GM04504 (cell line): ENCODE measurements around the gene ZNF195.
"Not testable (repeated sequence)": the region's sequence is repeated elsewhere in the genome, so short reads cannot be mapped to it uniquely, and the experiment has no call there.

Experiments
- DNase-seq: peaks from one replicate; pipeline ENCODE4 v3.0.0-alpha.2; 2012; ENCODE audit warnings: low read depth

ZNF195 gene

DNA sequence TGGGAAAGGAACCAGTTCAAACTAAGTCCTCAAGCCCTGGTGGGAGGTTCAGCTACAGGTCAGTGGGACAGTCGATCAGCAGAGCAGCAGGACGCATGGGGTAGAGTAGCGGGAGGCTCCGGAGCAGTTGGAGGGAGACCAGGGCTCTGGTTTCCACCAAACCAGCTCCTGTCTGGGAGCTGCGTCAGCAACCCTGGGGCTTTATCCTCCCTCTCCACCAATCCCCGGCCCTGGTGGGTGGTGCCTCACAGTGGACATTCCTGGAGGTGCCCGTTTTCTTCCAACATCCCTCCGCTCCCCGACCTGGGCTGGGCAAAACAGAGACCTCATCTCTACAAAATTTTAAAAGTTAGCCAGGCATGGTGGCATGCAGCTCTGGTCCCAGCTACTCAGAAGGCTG is 32.4 kb downstream of the ZNF195 start:
- no peak for DNase-seq

DNA sequence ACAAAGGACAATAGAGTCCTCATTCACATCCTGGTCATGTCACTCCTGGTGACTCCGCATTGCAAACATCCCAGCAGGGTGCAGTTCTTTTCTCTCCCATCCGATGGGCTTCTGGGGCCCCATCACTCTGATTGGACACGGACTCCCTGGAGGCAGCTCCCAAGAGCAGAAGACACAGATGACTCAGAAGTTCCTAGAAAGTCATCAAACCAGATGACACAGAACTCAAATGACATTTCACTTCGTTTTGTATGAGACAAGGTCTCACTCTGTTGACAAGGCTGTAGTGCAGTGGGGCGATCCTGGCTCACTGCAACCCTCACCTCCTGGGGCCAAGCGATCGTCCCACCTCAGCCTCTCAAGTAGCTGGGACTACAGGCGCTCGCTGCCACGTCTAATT is 33.2 kb downstream of the ZNF195 start:
- DNase-seq = no peak

DNA sequence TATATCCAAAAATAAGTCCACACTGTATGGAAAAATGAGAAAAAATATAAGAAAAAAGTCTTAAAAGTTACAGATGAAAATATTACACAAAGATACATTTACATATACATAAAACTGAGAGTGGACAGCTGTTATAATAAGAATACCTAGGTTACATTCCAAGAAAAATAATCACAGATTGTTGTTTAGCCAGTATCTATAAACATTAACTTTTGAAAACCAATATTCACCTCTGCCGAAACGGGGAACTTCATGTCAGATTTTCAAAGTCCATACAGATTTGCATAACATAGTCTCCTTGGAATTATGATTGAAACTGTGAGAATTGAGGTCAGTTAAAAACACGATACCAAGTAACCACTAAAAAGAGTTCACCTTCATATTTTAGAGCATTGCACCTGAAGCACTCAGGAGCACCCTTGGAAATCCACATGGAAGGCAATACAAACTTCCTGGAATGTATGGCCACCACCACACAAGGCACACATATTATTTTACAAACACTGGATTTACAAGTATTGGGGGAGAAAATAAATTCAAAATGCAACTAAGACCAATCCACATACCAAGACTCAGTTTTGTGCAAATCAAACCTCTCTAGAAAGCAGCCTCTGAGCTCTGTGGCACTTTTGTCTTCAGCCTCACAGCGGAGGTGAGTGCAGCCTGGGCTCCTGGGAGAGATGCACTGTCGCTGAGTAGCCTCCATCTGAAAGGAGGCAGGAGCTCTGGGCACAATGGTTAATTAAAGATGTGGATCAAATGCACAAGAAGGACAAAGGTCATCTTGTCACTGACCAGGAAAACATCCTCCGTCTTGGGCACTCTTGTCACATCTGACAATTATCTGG is 34.4 kb downstream of the ZNF195 start:
- DNase-seq = no peak

DNA sequence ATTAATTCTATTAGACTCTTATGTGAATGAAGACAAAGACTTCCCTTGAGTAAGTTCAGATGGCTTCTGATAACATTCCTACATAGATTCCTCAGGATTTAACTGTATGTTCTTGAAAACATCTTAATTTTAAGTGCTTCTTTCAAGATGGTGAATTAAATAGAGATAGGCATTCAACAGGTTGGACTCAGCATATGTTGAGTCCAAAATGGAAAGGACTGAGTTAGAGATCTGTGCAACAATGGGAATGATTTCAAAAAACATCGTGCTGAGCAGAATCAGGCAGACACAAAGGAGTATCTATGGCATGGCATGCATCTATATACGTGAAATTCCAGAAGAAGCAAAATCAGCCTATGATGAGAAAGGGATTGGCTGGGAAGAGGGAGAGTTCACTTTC is 36.2 kb downstream of the ZNF195 start:
- no peak for DNase-seq

DNA sequence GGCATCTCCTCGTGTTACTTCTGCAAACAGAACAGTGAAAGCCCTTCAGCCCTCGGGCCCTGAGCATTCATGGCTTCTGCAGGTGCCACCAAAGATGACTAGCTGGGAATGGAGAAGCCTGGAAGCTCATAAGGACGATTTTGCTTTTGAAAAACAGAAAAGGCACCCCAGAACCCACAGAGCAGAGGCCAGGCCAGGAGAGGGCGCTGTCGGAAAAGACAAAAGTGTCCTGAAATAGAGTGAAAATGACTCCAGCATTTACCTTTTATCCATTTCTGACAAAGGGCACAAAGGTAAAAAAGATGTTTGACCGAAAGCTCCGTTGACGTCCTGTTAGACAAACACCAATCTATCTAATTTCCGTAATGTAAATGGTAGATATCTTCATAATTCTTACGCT is 37.6 kb downstream of the ZNF195 start:
- DNase-seq = peak; percentile 1

DNA sequence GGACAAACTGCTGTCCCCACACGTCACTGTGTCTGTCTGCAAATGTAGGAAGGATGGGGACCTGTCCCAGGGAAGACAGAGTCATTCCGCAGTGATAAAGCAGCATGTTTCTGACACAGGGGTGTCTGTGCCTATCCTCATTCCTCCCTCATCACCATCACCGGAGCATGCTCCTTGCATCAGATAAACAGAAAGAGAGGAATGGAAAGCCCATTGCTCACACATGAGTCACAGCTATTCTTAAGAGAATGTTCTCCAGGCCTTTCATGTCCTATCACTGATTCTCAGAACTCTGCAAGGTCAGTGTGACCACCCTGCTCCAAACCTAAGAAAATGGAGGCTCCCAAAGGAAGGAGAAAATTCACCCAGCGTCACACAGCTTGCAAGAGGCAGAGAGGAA is 38.9 kb downstream of the ZNF195 start:
- peak; percentile 27 for DNase-seq

DNA sequence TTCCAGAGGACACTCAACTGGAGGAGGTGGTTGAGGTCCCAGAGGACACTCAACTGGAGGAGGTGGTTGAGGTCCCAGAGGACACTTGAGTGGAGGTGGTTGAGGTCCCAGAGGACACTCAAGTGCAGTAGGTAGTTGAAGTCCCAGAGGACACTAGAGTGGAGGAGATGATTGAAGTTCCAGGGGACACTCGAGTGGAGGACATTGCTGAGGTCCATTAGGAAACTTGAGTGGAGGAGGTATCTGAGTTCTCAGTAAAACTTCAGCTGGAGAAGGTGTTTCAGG is 39.7 kb downstream of the ZNF195 start:
- DNase-seq = no peak

DNA sequence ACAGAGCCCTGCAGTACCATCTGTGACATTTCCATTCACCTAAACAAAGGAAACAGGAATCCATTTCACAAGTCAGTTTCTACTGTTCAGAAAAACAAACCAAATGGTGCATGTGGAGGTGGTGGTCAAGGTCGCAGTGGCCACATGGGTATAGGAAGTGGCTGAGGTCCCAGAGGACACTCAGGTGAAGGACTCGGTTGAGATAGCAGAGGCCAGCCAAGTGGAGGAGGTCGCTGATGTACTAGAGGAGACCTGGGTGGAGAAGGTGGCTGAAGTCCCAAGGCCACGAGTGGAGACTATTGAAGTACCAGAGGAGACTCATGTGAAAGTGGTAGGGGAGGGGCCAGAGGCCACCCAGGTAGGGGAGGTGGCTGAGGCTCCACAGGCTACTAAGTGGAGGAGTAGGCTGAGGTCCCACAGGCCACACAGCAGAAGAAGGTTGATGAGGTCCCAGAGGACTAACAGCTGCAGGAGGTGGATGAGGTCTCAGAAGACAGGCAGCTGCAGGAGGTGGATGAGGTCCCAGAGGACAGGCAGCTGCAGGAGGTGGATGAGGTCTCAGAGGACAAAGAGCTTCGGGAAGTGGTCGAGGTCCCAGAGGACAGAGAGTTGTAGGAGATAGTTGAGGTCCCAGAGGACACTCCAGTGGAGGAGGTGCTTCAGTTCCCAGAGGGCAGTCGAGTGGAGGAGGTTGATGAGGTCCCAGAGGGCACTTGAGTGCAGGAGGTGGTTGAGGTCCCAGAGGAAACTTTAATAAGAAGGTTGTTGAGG is 40.2 kb downstream of the ZNF195 start:
- DNase-seq = no peak

DNA sequence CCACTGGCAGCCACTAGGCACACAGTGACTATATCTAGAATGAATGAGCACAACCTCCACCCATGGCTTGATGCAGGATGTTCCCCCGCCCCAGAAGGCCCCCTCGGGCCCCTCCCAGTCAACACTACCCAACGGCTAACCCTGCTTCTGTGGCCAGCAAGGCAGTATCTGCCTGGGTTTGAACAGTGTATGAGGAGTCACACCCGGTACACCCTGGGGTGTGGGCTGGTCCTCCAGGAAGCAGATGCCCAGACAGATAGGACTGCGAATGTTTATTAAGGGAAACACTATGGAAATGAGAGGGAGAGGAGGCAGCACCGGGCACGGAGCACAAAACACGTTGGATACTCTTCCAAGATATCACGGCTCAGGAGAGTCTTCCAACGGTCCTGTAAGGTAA is 42.5 kb downstream of the ZNF195 start:
- not testable (repeated sequence) for DNase-seq

DNA sequence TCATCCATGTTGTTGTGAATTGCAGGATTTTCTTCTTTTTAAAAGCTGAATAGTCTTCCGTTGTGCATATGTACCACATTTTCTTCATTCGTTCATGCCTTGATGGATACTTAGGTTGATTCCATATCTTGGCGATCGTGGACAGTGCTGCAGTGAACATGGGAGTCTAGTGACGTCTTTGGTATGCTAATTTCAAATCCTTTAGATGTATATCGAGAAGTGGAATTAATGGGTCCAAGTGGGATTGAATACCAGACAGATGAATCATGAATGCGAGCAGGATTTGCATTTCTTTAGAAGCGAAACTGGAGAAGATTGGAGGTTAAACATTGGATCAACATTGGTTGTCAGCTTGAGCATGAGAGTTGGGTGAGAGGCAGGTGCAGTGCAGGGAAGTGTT is 45.8 kb downstream of the ZNF195 start:
- not testable (repeated sequence) for DNase-seq

DNA sequence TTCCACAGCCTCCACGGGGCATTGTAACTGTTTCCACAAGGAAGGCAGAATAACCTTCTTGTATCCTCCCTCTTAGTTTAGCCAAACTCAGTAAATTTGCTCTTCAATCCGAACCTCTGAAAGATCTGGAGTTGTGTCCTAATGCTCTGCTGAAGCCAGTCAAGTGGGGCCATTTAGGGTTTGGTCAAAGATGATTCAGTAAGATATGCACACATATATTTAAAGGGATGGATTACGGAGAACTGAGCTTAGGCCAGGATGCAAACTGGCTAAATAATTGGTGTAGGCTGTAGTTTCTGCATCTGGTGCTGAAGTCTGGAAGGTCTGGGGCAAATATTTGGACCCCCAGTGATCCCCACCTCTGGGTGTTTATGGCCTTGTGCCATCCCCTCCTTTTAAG is 47.9 kb downstream of the ZNF195 start:
- not testable (repeated sequence) for DNase-seq

DNA sequence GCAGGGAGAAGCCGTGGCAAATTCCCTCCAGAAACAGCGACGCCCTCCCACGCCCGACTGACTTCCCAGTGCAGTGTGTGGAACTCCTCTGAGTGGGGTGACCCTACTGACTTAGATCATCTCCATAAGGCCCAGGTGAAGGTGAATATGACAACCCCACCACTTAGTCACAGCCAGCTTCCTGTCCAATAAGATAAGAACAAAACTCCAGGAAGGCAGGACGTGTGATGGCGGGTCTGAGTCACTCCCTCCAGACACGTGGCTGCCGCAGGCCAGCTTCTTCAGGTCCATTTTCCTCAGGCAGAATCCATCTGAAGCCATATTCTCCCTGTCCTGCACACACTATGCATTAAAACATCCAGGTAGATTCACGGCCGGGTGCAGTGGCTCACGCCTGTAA is 48.9 kb downstream of the ZNF195 start:
- DNase-seq = not testable (repeated sequence)

DNA sequence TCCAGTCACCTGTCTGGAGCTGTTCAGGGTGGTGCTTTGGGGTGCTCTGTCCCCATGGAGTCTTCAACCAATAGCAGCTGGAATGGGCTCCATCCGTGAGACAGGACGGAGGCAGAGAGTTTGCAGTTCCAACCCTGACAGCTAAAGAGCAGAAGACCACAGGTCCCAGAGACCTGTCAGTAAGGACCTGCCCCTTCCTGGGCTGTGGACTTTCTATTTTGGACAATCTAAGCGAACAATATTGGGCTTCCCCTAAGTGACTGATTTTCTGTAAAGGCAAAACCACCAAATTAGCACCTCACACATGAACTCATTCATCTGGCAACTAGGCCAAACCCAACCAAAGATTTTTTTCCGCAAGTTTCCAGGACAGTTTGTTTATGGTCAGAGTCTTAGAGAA is 50.4 kb downstream of the ZNF195 start:
- not testable (repeated sequence) for DNase-seq

DNA sequence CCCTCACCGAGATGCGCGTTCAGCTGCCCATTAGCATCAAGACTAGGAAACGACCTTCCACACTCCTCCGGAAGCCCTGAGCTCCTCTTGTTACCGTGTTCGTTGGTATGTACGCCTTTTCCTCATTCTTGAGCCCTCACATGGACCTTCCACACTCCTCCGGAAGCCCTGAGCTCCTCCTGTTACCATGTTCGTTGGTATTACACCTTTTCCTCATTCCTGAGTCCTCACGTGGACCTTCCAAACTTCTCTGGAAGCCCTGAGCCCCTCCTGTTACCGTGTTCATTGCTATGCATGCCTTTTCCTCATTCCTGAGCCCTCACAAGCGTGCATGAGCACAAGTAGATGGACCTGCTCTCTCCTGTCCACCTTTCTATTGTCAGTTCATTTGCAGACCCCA is 52.5 kb downstream of the ZNF195 start:
- not testable (repeated sequence) for DNase-seq

DNA sequence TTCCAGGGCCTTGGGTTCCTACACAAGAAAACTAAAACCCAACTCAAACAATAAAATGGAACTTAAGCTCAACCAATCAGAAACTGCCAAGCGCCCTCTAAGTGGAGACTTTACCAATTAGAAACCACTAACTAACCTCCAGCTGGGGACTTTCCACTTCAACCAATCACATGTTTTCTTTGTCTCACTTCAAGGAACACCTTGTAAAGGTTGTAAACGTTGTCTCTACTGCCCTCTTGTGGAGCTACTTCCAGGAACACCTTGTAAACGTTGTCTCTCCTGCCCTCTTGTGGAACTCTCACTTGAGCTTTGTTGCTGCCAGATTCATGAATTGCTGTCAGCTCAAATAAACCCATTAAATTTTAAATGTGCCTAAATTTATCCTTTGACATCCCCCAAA is 54.2 kb downstream of the ZNF195 start:
- DNase-seq = not testable (repeated sequence)
